DMS 273 treated with DMSO at 0.1 percent for 48 hours (cell line): ENCODE data around the gene RAB32.

Experiments
- DNase-seq: peaks from one replicate; lab custom pipeline; 2025; lab: John Stamatoyannopoulos, UW

Gene RAB32

DNA sequence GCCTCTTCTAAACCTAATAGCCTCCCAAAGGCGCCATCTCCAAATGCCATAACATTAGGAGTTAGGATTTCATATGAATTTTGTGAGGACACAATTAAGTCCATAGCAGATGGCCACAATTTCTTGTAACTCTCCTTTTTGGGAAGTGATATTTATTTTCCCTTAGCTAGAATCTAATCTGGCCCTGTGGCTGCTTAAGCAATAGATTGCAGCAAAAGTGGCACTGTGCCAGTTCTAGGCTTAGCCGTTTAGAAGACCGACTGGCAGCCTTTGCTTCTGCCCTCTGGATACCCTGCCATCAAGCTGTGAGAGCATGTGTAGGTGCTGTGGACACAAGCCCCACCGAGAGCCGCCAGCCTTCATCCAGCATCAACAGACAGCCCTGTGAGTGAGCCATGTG, 39.2 kb downstream of the RAB32 start:
- DNase-seq, result no peak

DNA sequence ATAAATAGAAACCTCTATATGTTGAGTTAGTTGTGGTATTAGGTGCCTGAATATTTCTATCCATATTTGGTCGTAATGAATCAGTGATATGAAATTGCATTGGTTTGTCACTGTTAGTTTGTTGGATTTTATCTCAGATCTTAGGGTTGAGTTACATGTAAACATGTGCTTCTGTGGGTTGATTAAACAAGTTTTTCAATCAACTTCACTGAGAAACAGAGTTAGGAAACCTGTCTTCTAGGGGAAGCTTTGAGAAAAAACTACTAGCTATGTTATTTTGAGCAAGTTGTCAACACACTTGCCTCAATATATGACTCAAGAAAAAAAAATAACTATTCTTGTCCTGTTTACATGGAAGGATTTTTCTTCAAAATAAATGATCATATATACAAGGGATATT, 40.3 kb downstream of the RAB32 start:
- DNase-seq, result no peak

DNA sequence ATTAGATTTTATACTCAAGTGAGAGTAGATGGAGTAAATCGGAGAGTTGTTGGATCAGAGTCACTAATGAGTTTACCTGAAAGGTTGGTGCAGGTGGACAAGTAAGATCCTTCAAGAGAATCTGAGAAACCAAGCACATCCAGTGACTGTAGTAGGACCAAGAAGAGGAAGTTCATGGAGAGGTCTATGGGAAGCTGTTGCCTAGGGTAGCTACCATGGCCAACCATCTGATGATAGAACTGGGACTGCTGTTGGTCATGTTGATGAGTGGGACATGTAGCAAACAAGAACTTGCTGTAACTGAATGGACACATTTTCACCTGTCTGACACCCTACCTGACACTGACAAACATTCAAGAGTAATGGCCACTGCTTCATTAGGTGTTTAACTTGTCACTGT, 43.8 kb downstream of the RAB32 start:
- no peak for DNase-seq

DNA sequence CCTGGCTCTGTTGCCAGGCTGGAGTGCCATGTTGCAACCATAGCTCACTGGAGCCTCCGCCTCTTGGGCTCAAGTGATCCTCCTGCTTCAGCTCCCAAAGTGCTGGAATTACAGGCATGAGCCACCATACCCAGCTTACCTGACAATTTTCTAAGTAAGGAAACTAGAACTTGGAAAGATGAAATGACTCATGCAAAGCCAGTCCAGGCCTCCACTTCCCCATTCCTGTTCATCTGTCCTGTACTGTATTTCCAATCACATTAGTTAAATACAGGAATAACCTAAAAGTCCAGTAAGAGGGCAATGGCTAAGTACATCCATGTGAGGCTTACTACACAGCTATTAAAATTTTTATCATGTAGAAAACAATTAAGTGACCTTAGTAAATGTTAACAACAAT, 46.9 kb downstream of the RAB32 start:
- no peak for DNase-seq

DNA sequence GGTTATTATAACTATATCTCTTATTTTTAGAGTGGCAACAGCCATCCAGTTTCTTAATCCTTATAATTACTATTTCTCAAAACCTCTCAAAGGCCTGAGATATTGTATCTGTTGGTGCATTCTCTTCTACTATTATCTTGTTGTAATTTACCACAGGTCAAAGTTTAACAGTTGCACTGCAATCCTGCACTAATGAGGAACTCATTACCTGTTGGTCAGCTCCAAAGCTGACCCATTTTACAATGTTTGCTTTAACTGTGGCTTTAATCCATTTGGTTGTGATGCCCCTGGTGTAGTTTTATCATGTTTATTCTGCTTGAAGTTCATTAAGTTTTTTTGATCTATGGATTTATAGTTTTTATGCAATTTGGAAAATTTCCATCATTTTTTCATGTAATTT, 48.8 kb downstream of the RAB32 start:
- DNase-seq, result no peak

DNA sequence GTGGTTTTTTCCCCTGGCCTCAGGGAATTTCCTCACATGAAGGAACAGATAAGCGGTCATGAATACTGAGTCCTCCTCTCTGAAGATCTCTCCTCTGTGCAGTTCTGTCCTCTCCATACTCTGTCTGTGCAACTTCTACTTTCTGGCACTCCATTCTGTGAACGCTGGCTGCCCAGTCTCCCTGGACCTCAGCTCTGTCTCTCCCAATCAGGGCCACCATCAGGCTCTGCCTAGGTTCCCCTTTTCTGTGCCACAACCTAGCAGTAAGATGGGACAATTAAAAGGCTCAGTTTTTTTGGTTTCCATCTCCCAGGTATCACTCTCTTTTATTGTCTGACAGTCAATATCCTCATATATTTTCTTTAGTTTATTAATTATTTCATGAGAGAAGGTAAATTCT, 50.4 kb downstream of the RAB32 start:
- DNase-seq, result no peak

DNA sequence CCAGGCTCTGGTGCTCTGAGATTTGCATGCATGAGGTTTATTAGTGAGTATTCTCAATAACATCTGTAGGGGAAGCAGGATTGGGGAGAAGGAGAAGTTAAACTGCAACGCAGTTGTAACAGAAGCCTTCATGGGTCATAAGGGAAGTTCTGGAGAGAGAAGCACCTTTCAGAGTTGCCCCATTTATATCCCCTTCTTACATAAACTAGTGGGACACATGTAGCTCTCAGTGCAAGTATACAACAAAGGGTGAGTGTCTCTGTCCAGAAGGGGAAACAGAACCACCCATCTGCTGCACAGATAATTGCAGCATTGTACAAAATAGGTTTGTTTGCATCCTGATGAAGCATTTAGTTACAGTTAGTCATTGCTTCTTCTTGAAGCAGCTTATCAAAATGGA, 50.9 kb downstream of the RAB32 start:
- no peak for DNase-seq

DNA sequence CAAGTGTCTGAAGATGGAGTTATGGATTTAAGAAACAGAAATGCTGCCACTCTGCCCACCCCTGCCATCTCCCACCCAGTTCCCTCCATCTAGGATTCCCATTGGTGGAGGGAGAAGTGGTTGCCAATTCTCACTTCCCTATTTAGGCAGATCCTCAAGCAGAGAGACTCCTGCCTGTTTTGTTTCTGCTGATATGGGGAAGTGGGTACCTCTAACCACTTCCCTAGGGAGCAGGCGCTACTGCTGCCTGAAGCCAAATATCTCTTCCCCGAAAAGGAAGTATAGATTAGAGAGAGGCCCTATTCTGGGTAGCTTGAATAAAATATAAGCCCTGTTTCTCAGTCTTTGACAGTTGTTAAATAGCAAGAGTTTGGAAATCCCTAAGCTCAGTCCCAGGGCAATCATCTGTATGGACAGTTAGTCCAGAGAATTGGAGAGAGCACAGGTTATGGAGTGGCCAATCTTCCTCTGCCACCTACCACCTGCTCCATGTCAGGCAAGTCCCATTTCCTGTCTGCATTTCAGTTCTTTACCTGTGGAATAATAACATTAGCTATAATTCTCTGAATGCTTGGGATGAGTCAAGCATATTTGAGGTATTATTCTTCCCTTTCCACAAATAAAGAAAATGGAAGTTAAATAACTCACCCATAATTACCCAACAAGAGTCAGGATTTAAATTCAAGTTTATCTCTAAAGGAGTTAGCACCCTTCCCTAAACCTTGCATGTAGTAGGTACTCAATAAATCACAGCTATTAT, 52.5 kb downstream of the RAB32 start:
- no peak for DNase-seq

DNA sequence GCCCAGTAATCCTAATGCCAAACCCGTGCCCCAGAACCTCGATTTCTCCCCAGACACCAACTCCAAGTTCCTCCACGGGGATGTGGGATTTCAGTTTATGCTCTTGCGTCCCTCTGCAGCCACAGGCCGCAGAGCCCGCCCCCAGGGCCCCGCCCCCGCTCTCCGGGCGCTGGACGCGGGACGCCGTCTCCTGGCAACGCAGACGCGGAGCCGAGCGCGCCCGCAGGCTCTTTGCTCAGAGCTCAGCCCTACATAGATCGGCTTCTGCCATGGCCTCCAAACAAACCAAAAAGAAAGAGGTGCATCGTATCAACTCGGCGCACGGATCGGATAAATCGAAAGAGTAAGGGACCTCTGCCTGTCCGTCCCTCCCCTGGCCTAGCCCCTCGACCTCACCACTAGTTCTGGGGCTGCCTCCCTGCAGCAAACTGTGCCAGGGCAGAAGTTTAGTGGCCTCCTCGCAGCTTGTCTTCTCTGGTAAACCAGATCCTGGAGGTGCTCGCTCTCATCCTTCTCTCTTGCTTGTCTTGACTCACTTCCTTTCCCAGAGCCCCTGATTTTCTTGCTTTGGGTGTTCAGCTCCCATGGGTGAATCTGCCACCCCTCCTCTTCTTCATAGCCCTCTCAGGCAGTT, 55.3 kb downstream of the RAB32 start, which contains the start of gene ADGB:
Gene ADGB, plus strand, starts transcription at position 201 of the 634 bp plus-strand sequence. Its CDS starts 69 bp downstream, at position 270.
- no peak for DNase-seq

DNA sequence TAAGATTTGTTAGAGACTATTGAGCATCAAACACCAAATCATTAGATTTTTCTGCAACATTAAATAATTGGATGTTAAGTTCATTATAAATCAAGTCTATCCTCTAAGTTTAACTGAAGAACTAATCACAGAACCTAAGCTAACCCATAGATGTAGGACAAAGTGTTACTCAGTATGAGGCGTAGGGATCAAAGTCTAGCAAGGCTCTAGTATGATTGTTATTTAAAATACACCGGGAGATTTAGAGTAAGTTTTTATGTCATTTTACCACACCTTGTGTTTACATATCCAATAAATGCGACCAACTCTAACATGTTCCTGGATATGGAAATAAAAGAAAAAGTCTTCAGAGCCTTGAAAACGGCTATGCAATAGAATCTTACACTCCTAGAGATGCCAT, 57.7 kb downstream of the RAB32 start:
- no peak for DNase-seq

DNA sequence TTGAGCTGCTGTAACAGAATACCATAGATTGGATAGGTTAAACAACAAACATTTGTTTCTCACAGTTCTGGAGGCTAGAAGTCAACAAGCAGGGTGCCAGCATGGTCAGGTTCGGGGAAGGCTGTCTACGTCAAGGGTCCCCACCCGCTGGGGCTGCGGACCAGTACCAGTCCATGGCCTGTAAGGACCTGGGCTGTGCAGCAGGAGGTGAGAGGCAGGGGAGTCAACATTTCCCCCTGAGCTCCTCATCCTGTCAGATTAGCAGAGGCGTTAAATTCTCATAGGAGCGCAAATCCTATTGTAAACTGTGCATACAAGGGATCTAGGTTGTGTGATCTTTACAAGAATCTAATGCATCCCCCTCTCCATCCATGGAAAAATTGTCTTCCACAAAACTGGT, 58.9 kb downstream of the RAB32 start:
- DNase-seq, result no peak
